ENCODE data around the gene ADPRHL1. TPM values are rescaled to one million over a fixed set of nuclear protein-coding genes. Genes with fewer than 3 reads are reported as not detected.

ADPRHL1 gene
- total RNA-seq, 1 donor = 5.1 TPM

GRCh38 chr13:113400621-113401451 lies 52.5 kb downstream of the ADPRHL1 start:
- Histone ChIP-seq H3K79me2 (ENCODE audit: insufficient read depth, low read length) (no peaks in the 10 kb centered on the region), H3K4me2 (ENCODE audit: insufficient read depth, low read length) (no peak overlapping the region), H3K27me3 (ENCODE audit: insufficient read depth, low read length) (no peaks in the 10 kb centered on the region), H3K27ac (ENCODE audit: low read depth, low read length) (no peak overlapping the region), H2AFZ (ENCODE audit: low read length) (no peak overlapping the region), H3K4me3 (ENCODE audit: insufficient read depth, low read length) (no peak overlapping the region), H3K36me3 (ENCODE audit: insufficient read depth, low read length) (no peaks in the 10 kb centered on the region), H3K9me3 (ENCODE audit: low read depth, low read length) (no peaks in the 10 kb centered on the region), H3K4me1 (ENCODE audit: insufficient read depth, low read length) (peaks cover 5% of the 10 kb centered on the region), H4K20me1 (ENCODE audit: insufficient read depth, low read length) (no peaks in the 10 kb centered on the region)
- TF ChIP-seq, protein P1, sequence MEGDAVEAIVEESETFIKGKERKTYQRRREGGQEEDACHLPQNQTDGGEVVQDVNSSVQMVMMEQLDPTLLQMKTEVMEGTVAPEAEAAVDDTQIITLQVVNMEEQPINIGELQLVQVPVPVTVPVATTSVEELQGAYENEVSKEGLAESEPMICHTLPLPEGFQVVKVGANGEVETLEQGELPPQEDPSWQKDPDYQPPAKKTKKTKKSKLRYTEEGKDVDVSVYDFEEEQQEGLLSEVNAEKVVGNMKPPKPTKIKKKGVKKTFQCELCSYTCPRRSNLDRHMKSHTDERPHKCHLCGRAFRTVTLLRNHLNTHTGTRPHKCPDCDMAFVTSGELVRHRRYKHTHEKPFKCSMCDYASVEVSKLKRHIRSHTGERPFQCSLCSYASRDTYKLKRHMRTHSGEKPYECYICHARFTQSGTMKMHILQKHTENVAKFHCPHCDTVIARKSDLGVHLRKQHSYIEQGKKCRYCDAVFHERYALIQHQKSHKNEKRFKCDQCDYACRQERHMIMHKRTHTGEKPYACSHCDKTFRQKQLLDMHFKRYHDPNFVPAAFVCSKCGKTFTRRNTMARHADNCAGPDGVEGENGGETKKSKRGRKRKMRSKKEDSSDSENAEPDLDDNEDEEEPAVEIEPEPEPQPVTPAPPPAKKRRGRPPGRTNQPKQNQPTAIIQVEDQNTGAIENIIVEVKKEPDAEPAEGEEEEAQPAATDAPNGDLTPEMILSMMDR (IDR thresholded peaks at IDR 0.05; ENCODE audit: extremely low read depth, low read depth, low read length) = no peak
- DNase-seq (ENCODE audit: insufficient read length, low spot score, missing footprints) = peak; percentile 65

GRCh38 chr13:113399755-113400149 lies 53.5 kb downstream of the ADPRHL1 start:
- Histone ChIP-seq H4K20me1 (ENCODE audit: insufficient read depth, low read length) (no peaks in the 10 kb centered on the region), H3K27me3 (ENCODE audit: insufficient read depth, low read length) (no peaks in the 10 kb centered on the region), H3K4me3 (ENCODE audit: insufficient read depth, low read length) (no peak overlapping the region), H3K9me3 (ENCODE audit: low read depth, low read length) (no peaks in the 10 kb centered on the region), H3K27ac (ENCODE audit: low read depth, low read length) (no peak overlapping the region), H2AFZ (ENCODE audit: low read length) (no peak overlapping the region), H3K4me2 (ENCODE audit: insufficient read depth, low read length) (no peak overlapping the region), H3K36me3 (ENCODE audit: insufficient read depth, low read length) (no peaks in the 10 kb centered on the region), H3K4me1 (ENCODE audit: insufficient read depth, low read length) (peaks cover 5% of the 10 kb centered on the region), H3K79me2 (ENCODE audit: insufficient read depth, low read length) (no peaks in the 10 kb centered on the region)
- DNase-seq (ENCODE audit: insufficient read length, low spot score, missing footprints) = peak; percentile 8
- TF ChIP-seq, protein P1 (IDR thresholded peaks at IDR 0.05; ENCODE audit: extremely low read depth, low read depth, low read length) = no peak

GRCh38 chr13:113398963-113399754 lies 54.1 kb downstream of the ADPRHL1 start:
- H3K4me1 ChIP-seq (ENCODE audit: insufficient read depth, low read length) = peaks cover 5% of the 10 kb centered on the region
- H3K4me2 ChIP-seq (ENCODE audit: insufficient read depth, low read length) = no peak overlapping the region
- no peaks in the 10 kb centered on the region for H3K9me3 ChIP-seq (ENCODE audit: low read depth, low read length)
- H3K27me3 ChIP-seq (ENCODE audit: insufficient read depth, low read length) = no peaks in the 10 kb centered on the region
- H3K36me3 ChIP-seq (ENCODE audit: insufficient read depth, low read length) = no peaks in the 10 kb centered on the region
- no peak overlapping the region for H3K4me3 ChIP-seq (ENCODE audit: insufficient read depth, low read length)
- TF ChIP-seq, protein P1 (IDR thresholded peaks at IDR 0.05; ENCODE audit: extremely low read depth, low read depth, low read length) = no peak
- no peaks in the 10 kb centered on the region for H3K79me2 ChIP-seq (ENCODE audit: insufficient read depth, low read length)
- DNase-seq (ENCODE audit: insufficient read length, low spot score, missing footprints) = peak; percentile 30
- H2AFZ ChIP-seq (ENCODE audit: low read length) = no peak overlapping the region
- no peak overlapping the region for H3K27ac ChIP-seq (ENCODE audit: low read depth, low read length)
- no peaks in the 10 kb centered on the region for H4K20me1 ChIP-seq (ENCODE audit: insufficient read depth, low read length)

Data from osteoblast (primary cell).